GM12878 (cell line): ENCODE data around the gene GATA2. TPM values are rescaled to one million over a fixed set of nuclear protein-coding genes. Genes with fewer than 3 reads are reported as not detected.

Experiments
- TAF1 ChIP-seq: IDR thresholded peaks from 2 replicates; pipeline ENCODE4 v1.6.1; 2011; ENCODE audit warnings: mild to moderate bottlenecking, low read depth, low read length, borderline replicate concordance
- ZBED1 ChIP-seq: IDR thresholded peaks from 2 replicates; pipeline ENCODE4 v1.6.1; 2016; ENCODE audit warnings: borderline replicate concordance
- polyA plus RNA-seq, 11 experiments: library from polyadenylated mRNA; depleted of rRNA in 4 of 11; unstranded in 6 of 11; stranded (reverse) in 5 of 11; fragments of >200 nt; fragmentation: Nextera tagmentation in 4 of 11; fragmentation: Illumina TruSeq in 1 of 11; extraction: Ambion mirVana in 4 of 11; extraction: Trizol in 1 of 11; gene quantifications; 1 replicate in 1 of 11; 2 replicates in 10 of 11; pipeline versions ENCODE4 v1.2.1 to v1.2.3, GENCODE V29; 2011 to 2016; ENCODE audit warnings: inconsistent platforms in 2 of 11, missing spikeins in 2 of 11, low read depth in 1 of 11
- total RNA-seq, 4 experiments: library from RNA; depleted of rRNA in 3 of 4; stranded (reverse); fragments of >200 nt in 3 of 4; fragmentation: Illumina TruSeq in 1 of 4; extraction: Trizol in 1 of 4; gene quantifications; 2 replicates each; pipeline versions ENCODE4 v1.2.1 to v1.2.3, GENCODE V29; 2013 to 2021
- TF ChIP-seq, protein P1 (sequence below), 3 experiments: IDR thresholded peaks in 2 of 3; conservative IDR thresholded peaks in 1 of 3; 2 replicates each; pipeline ENCODE4 v1.5.1; 2011; ENCODE audit warnings: low read depth in 3 of 3, low read length in 3 of 3, mild to moderate bottlenecking in 3 of 3, control low read depth in 2 of 3, moderate library complexity in 2 of 3, inconsistent platforms in 1 of 3, mixed read lengths in 1 of 3; ENCODE audit not compliant: control insufficient read depth in 2 of 3, insufficient read depth in 1 of 3; ENCODE audit errors: extremely low read depth in 1 of 3
- TF ChIP-seq, protein P2 (sequence below): fragments of 150-350 bp; IDR thresholded peaks from 2 replicates; pipeline ENCODE4 v1.6.1; 2014; ENCODE audit warnings: mild to moderate bottlenecking, low read depth, low read length
- TF ChIP-seq, protein P3 (sequence below): fragments of 450-650 bp; IDR thresholded peaks from 2 replicates; pipeline ENCODE4 v1.6.1; 2017; ENCODE audit warnings: mild to moderate bottlenecking, moderate library complexity

The GATA2 gene
- total and polyA plus RNA-seq, 10 of the 15 experiments (the other 5 are each of a cell fraction or from before 2014, with no cell fraction given), result 0.56 TPM; not detected in 9

DNA sequence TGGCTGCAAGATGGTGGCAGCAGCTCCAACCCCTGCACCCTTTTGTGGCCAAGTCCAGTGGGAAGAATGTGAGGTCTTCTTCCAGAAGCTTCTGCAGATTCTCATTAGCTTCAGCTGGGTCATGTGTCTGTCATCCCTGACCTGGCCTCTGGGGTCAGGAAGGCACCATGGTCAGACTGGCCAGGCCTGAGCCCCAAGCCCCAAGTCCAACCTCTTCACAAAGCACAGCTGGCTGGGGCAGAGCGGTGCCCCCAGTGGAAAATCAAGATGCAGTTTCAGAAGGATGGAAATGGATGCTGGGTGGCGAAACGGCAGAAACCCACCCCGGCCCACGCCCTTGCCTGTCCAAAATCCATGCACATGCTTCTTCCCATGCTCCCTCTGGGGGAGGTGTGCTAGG lies 15.9 kb upstream of the GATA2 start (continued):
- TF ChIP-seq, protein P1, sequence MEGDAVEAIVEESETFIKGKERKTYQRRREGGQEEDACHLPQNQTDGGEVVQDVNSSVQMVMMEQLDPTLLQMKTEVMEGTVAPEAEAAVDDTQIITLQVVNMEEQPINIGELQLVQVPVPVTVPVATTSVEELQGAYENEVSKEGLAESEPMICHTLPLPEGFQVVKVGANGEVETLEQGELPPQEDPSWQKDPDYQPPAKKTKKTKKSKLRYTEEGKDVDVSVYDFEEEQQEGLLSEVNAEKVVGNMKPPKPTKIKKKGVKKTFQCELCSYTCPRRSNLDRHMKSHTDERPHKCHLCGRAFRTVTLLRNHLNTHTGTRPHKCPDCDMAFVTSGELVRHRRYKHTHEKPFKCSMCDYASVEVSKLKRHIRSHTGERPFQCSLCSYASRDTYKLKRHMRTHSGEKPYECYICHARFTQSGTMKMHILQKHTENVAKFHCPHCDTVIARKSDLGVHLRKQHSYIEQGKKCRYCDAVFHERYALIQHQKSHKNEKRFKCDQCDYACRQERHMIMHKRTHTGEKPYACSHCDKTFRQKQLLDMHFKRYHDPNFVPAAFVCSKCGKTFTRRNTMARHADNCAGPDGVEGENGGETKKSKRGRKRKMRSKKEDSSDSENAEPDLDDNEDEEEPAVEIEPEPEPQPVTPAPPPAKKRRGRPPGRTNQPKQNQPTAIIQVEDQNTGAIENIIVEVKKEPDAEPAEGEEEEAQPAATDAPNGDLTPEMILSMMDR (IDR thresholded peaks at IDR 0.05 in 2 of 3, conservative IDR thresholded peaks at IDR 0.05 in 1 of 3; ENCODE audit: control insufficient read depth in 2 of 3, extremely low read depth in 1 of 3, insufficient read depth in 1 of 3, low read depth in 3 of 3, low read length in 3 of 3), result no peak
- TF ChIP-seq TAF1, result no peak
- TF ChIP-seq, protein P2, sequence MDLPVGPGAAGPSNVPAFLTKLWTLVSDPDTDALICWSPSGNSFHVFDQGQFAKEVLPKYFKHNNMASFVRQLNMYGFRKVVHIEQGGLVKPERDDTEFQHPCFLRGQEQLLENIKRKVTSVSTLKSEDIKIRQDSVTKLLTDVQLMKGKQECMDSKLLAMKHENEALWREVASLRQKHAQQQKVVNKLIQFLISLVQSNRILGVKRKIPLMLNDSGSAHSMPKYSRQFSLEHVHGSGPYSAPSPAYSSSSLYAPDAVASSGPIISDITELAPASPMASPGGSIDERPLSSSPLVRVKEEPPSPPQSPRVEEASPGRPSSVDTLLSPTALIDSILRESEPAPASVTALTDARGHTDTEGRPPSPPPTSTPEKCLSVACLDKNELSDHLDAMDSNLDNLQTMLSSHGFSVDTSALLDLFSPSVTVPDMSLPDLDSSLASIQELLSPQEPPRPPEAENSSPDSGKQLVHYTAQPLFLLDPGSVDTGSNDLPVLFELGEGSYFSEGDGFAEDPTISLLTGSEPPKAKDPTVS, result no peak
- no peak for TF ChIP-seq ZBED1
- TF ChIP-seq, protein P3, sequence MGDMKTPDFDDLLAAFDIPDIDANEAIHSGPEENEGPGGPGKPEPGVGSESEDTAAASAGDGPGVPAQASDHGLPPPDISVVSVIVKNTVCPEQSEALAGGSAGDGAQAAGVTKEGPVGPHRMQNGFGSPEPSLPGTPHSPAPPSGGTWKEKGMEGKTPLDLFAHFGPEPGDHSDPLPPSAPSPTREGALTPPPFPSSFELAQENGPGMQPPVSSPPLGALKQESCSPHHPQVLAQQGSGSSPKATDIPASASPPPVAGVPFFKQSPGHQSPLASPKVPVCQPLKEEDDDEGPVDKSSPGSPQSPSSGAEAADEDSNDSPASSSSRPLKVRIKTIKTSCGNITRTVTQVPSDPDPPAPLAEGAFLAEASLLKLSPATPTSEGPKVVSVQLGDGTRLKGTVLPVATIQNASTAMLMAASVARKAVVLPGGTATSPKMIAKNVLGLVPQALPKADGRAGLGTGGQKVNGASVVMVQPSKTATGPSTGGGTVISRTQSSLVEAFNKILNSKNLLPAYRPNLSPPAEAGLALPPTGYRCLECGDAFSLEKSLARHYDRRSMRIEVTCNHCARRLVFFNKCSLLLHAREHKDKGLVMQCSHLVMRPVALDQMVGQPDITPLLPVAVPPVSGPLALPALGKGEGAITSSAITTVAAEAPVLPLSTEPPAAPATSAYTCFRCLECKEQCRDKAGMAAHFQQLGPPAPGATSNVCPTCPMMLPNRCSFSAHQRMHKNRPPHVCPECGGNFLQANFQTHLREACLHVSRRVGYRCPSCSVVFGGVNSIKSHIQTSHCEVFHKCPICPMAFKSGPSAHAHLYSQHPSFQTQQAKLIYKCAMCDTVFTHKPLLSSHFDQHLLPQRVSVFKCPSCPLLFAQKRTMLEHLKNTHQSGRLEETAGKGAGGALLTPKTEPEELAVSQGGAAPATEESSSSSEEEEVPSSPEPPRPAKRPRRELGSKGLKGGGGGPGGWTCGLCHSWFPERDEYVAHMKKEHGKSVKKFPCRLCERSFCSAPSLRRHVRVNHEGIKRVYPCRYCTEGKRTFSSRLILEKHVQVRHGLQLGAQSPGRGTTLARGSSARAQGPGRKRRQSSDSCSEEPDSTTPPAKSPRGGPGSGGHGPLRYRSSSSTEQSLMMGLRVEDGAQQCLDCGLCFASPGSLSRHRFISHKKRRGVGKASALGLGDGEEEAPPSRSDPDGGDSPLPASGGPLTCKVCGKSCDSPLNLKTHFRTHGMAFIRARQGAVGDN, result no peak
